Upper lobe of left lung (tissue), 4 donors: ENCODE measurements around the gene TMEM132C.

Source experiments
- CTCF ChIP-seq, 6 experiments: fragments of 450-650 bp in 4 of 6; fragments of 200-600 bp in 2 of 6; sonication (generic) in 2 of 6; IDR thresholded peaks; one replicate each; pipeline ENCODE4 v1.5.1; 2016 to 2019; ENCODE audit warnings: antibody characterized with exemption in 6 of 6
- POLR2A ChIP-seq, 4 donors: fragments of 450-650 bp; IDR thresholded peaks; one replicate each; pipeline ENCODE4 v1.5.1; 2016 to 2017; ENCODE audit warnings: antibody characterized with exemption in 4 of 4, mild to moderate bottlenecking in 2 of 4

GRCh38 chr12:128657378-128657777 lies 390.4 kb downstream of the TMEM132C start:
- TF ChIP-seq CTCF (IDR thresholded peaks at IDR 0.05): no peak
- TF ChIP-seq POLR2A (IDR thresholded peaks at IDR 0.05): no peak
